GM12891 (cell line): ENCODE results near the gene NUDT15.

ENCODE experiments used
- PAX5 ChIP-seq: IDR thresholded peaks from 2 replicates; pipeline ENCODE4 v1.6.1; 2011; ENCODE audit warnings: low read length, moderate library complexity, mild to moderate bottlenecking; ENCODE audit not compliant: insufficient read depth, severe bottlenecking
- POLR2A ChIP-seq: IDR thresholded peaks from 2 replicates; pipeline ENCODE4 v1.6.1; 2011; ENCODE audit warnings: low read depth, low read length, control low read depth
- POLR2AphosphoS5 ChIP-seq: IDR thresholded peaks from 2 replicates; pipeline ENCODE4 v1.6.1; 2011; ENCODE audit warnings: low read depth, low read length, control low read depth
- POU2F2 ChIP-seq: IDR thresholded peaks from 2 replicates; pipeline ENCODE4 v1.6.1; 2011; ENCODE audit warnings: low read depth, mild to moderate bottlenecking, control low read depth, low read length, moderate library complexity
- SPI1 ChIP-seq: IDR thresholded peaks from 2 replicates; pipeline ENCODE4 v1.6.1; 2011; ENCODE audit warnings: low read depth, low read length, control low read depth
- TAF1 ChIP-seq: IDR thresholded peaks from 2 replicates; pipeline ENCODE4 v1.6.1; 2011; ENCODE audit warnings: low read depth, low read length, control low read depth

DNA sequence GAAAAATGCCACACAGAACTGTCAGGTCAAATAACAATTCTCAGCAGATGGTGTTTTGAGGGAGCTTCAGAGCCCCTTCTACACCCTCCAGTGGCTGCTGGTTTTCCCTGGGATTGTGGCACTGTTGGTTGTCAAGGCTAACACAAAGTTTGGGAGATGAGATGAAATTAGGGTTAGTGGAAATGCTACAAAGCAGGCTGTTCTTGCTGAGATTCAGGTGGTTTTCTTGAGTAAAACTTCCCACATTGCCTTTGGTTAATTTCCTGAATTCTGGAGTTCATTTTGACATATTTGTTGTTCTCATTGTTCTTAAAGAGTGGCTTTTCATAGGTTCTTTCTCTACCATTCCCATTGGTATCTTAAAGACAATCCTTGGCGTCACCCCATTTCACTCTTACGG lies 35.3 kb downstream of the NUDT15 start:
- TF ChIP-seq POLR2A (0 out of 2 replicates have a peak, but pooled peaks have one; percentile 25), POLR2AphosphoS5 (no peak), TAF1 (no peak), POU2F2 (no peak), SPI1 (no peak), PAX5 (no peak)
